ENCODE results near the gene LITAF.

Gene LITAF

GRCh38 chr16:11624636-11625607 is 38.2 kb upstream of the LITAF start:
- no peak overlapping the region for H3K27ac ChIP-seq
- H3K4me3 ChIP-seq (ENCODE audit: low read depth, low read length), result no peak overlapping the region
- TF ChIP-seq CTCF (IDR thresholded peaks at IDR 0.05; ENCODE audit: low read depth, low read length, missing control alignments), result no peak
- H3K36me3 ChIP-seq (replicated peaks), result no peaks in the 10 kb centered on the region
- H3K27me3 ChIP-seq (replicated peaks), result no peaks in the 10 kb centered on the region
- DNase-seq, result no peak
- in situ Hi-C loops (cut with HindIII; ENCODE audit: low pct_ligation_motif_present, low sequenced_read_pairs), result no loop called here

GRCh38 chr16:11624205-11624604 is 37.5 kb upstream of the LITAF start:
- in situ Hi-C loops (cut with HindIII; ENCODE audit: low pct_ligation_motif_present, low sequenced_read_pairs), result no loop called here
- DNase-seq, result no peak
- no peak overlapping the region for H3K4me3 ChIP-seq (ENCODE audit: low read depth, low read length)
- no peak overlapping the region for H3K27ac ChIP-seq
- H3K27me3 ChIP-seq (replicated peaks), result no peaks in the 10 kb centered on the region
- H3K36me3 ChIP-seq (replicated peaks), result no peaks in the 10 kb centered on the region
- no peak for TF ChIP-seq CTCF (IDR thresholded peaks at IDR 0.05; ENCODE audit: low read depth, low read length, missing control alignments)

- no peak for TF ChIP-seq CTCF (IDR thresholded peaks at IDR 0.05; ENCODE audit: low read depth, low read length, missing control alignments)
- Histone ChIP-seq H3K27ac (no peak overlapping the region), H3K27me3 (replicated peaks) (no peaks in the 10 kb centered on the region), H3K36me3 (replicated peaks) (no peaks in the 10 kb centered on the region), H3K4me3 (ENCODE audit: low read depth, low read length) (peak overlapping the region; percentile 1)
- DNase-seq, result no peak
- in situ Hi-C loops (cut with HindIII; ENCODE audit: low pct_ligation_motif_present, low sequenced_read_pairs), result no loop called here
These were observed 35.4 kb upstream of the LITAF start for GRCh38 chr16:11621920-11622651.

GRCh38 chr16:11621539-11621919 is 34.8 kb upstream of the LITAF start:
- no peak for DNase-seq
- Histone ChIP-seq H3K27ac (no peak overlapping the region), H3K36me3 (replicated peaks) (no peaks in the 10 kb centered on the region), H3K27me3 (replicated peaks) (no peaks in the 10 kb centered on the region), H3K4me3 (ENCODE audit: low read depth, low read length) (no peak overlapping the region)
- in situ Hi-C loops (cut with HindIII; ENCODE audit: low pct_ligation_motif_present, low sequenced_read_pairs), result no loop called here
- TF ChIP-seq CTCF (IDR thresholded peaks at IDR 0.05; ENCODE audit: low read depth, low read length, missing control alignments), result no peak

GRCh38 chr16:11620243-11621003 is 33.7 kb upstream of the LITAF start:
- H3K27ac ChIP-seq, result no peak overlapping the region
- H3K36me3 ChIP-seq (replicated peaks), result no peaks in the 10 kb centered on the region
- no peaks in the 10 kb centered on the region for H3K27me3 ChIP-seq (replicated peaks)
- no peak for DNase-seq
- TF ChIP-seq CTCF (IDR thresholded peaks at IDR 0.05; ENCODE audit: low read depth, low read length, missing control alignments), result no peak
- H3K4me3 ChIP-seq (ENCODE audit: low read depth, low read length), result no peak overlapping the region
- in situ Hi-C loops (cut with HindIII; ENCODE audit: low pct_ligation_motif_present, low sequenced_read_pairs), result no loop called here

Data from brain microvascular endothelial cell (primary cell).